Kasumi-1 (cell line): ENCODE measurements around the gene MRPL20.
"Not testable (repeated sequence)": the region's sequence is repeated elsewhere in the genome, so short reads cannot be mapped to it uniquely, and the experiment has no call there.

Source experiments
- DNase-seq, 2 experiments: peaks; one replicate each; lab custom pipeline; 2025; lab: John Stamatoyannopoulos, UW

Gene MRPL20

DNA sequence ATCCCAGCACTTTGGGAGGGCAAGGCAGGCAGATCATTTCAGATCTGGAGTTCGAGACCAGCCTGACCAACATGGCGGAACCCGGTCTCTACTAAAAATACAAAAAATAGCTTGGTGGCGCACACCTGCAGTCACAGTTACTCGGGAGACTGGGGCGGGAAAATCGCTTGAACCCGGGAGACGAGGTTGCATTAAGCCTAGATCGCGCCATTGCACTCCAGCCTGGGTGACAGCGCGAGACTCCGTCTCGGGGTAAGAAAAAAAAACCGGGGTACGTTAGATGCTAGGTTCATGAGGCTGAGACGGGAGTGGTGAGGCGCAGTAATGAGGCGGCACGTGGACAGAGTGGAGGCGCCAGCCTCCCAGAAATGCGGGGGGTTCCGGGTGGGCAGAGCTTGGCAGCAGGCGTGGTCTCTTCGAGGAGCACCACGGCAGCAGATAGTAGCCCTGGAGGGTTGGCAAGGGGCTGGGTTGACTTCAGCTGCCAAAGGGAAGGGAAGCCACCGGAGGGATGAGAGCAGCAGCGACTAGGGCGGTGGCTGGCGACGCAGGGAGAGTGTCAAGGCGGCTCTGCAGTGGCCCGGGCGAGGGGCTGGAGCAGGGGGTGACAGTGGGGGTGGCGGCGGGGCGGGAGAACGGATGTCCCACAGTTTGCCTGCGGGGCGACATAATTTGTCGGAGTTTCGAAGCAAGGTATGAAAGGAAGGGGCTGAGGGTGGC is 832 bp downstream of the MRPL20 start:
- no peak for DNase-seq

GRCh38 chr1:1403653-1404052 is 3.4 kb downstream of the MRPL20 start:
- no peak for DNase-seq

DNA sequence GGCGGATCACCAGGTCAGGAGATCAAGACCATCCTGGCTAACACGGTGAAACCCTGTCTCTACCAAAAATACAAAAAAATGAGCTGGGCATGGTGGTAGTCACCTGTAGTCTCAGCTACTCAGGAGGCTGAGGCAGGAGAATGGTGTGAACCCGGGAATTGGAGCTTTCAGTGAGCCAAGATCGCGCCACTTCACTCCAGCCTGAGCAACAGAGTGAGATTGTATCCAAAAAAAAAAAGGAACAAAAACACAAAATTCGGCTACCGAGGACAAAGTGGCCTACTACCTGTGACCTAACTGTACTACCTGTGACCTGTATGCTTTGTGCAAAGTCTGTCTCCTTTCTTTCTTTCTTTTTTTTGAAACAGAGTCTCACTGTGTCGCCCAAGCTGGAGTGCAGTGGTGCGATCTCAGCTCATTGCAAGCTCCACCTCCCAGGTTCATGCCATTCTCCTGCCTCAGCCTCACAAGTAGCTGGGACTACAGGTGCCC is 4.1 kb downstream of the MRPL20 start:
- not testable (repeated sequence) for DNase-seq

DNA sequence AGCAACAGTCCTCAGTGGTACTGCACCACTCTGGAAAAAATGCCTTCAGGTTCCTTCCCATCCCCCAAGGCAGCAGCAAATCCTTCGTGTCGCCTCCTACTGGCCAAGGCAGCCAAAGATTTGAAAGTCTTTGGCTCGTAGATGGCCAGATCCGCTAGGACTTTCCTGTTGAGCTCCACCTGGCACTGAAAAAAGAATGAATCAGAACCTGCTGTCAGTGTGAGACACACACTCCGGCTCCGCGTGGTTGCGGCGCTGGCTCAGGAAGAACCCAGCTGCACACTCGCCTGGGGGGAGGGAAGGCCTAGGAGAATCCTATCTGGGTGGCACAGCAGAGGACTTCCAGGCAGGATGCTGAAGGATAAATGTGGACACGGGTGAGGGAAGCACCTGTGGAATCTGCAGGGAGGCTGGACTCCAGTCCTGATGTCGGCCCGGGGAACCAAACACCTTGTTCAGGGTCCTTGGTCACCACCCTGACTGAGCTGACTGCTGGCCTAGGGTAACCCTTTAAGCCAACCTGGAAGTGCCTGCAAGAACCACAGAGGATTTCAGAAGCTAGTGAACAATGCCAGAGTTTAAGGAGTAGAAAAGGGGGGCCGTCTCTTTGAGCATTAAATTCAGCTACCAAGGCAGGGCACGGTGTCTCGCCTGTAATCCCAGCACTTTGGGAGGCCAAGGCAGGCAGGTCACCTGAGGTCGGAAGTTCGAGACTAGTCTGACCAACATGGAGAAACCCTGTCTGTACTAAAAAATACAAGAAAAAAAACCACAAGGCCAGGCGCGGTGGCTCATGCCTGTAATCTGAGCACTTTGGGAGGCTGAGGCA is 4.8 kb downstream of the MRPL20 start:
- DNase-seq, result peak; percentile 35 to 59

DNA sequence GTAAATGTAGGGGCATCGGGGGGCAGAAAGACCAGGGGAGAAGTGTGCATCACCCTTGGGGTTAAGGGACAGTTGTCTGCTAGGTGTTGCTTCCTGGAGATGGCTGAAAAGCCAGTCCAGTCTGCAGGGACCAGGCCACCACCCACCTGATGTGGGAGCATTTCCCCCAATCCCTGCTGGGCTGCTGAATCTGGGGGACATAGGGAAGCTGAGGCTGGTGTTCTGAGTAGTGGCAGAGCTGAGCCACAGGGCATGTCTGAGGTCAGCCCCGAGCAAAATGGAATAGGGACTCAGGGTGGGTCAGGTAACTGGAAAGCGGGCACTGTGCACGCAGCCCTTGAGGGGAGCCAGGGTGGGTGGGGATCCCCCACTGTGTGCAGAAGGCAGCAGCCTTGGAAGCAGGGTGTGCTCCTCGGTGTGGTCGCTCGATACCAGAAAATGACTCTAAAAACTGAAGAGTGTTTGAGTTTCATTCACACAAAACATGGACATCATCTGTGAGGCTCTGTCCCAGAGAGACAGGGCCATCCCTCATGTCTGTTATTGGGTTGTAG is 5.6 kb downstream of the MRPL20 start:
- DNase-seq, result no peak

DNA sequence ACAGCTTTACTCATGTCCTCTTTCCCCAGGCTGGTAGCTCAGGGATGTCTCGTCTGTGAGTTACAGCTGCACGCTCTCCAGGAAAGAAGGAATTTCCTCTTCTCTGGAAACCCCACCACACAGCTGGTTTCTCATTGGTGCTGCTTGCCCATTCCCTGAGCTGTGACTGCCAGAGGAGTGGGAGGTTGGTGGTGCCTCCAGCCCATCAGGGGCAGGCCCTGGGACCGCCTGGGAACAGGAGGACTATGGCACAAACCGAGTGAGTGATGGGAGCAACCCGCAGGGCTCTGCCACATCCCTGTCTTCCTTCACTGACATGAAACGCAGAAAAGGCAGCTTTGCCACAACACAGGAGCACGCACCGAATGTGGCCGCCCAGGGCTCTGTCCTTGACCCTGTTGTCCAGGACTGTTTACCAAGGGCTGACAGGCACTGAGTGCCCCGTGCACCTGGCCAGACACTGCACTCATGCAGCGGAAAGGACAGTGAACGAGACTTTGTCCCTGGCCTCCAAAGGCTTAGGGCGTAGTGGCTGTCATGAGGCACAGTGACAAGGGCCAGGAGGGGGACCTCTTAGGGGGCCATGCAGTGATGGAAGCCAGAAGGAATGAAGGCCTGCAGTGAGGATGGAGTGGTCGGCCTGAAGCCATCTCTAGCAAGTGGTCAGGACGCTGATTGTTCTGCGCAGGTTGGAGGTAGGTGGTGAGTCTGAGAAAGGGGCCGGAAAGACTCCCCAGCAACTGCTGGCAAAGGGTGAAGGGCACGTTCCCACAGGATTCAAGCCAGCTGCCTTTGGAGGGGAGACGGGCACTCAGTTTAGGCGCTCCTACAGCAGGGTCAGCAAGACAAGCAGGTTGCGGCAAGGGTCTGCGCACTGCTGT is 6.3 kb downstream of the MRPL20 start:
- no peak for DNase-seq

DNA sequence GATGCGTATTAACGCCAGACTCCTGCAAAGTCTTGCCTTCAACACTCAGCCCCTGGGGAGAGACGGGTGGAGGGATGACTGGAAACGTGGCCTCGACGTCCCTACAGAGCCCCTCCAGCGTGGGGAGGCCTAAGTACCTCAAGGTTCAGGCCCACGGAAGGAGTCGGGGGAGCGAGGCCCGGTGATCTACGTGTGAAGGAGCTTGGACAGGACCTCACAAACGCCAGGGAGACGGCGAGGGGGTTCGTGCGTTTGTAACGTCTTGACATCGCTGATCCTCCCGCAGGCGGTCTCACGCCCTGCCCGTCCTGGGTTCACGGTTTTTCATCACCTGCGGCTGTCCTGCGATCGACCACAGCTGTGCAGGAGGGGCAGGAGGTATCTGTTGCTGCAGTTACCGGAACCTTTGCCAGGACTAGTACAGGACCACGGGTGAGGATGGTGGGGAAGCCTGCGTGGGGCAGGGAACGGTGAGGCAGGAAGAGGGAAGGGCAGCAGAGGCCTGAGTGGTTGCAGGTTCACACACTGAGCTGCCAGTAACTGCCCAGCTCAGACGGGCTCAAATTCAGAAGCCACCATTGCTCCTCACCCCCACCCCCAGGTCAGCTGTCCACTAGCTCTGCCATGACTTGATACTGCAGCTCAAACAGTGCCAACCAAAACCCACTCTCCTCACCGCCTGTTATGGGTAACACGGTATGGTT is 7.1 kb downstream of the MRPL20 start:
- no peak for DNase-seq

GRCh38 chr1:1399187-1399871 is 7.8 kb downstream of the MRPL20 start, which contains the start of gene CCNL2:
Gene CCNL2, minus strand, starts transcription at chr1:1399335. Its CDS starts 29 bp downstream, at chr1:1399306.
- DNase-seq, result peak; percentile 93 to 94

DNA sequence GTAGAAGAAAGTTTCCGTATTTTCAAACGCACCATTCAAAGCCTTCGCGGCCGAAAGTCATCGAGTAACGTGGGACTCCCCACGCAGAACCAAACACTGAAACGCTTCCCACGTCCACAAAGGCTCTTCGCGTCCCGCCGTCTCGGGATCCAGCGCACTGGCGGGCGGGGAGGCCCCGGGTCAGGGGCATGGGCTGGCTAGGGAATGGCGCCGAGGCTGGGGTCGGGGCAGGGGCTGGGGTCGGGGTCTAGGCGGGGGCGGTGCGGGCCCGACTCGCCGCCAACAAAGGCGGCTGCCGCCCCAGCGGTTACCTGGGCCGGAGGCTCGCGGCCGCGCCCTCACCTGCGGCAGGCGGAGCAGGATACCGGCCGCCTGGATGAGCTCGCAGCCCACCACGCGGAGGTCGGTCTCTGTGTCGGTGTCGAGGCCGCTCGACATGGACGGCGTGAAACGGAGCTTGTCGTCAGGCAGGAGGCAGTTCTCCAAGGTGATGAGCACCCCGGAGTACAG is 8.4 kb downstream of the MRPL20 start:
- DNase-seq, result no peak

GRCh38 chr1:1397839-1398523 is 9.1 kb downstream of the MRPL20 start:
- DNase-seq, result no peak

DNA sequence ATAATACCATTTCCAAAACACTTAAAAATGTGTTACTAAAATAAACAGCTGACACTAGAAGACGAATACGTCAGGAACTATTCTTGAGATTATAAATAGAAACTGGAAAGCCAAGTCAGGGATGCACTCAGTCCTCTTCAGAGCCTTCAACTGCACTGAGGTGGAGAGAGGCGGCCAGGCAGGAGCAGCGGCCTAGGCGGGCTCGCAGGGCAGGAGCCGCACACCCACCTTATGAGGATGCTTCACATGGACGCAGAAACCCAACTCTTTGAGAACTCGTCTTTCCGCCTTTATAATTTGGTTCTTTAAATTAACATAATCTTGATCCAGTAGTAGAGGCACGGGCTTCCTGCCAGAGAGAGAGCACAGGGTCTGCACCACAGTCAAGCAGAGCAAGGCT is 11.9 kb downstream of the MRPL20 start:
- DNase-seq, result no peak

GRCh38 chr1:1394116-1394515 is 13.0 kb downstream of the MRPL20 start:
- no peak for DNase-seq

DNA sequence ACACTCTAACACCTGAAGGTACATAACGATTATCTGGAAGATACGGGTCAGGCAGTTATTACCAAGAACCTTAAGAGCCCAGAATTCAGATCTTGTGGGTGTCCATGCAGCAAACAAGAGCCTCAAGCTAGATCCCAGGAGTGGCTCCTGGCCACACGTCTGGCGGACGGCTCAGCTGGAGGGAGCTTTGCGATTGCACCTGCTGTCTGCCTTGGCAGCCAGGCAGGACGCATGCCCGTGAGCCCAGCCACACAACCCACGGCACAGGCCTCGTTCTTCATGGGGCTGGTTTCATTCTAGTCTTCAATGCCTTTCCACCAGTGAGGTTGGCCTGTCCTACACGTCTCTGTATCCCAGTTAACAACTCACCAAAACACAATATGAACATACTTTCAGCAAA is 13.7 kb downstream of the MRPL20 start:
- no peak for DNase-seq

DNA sequence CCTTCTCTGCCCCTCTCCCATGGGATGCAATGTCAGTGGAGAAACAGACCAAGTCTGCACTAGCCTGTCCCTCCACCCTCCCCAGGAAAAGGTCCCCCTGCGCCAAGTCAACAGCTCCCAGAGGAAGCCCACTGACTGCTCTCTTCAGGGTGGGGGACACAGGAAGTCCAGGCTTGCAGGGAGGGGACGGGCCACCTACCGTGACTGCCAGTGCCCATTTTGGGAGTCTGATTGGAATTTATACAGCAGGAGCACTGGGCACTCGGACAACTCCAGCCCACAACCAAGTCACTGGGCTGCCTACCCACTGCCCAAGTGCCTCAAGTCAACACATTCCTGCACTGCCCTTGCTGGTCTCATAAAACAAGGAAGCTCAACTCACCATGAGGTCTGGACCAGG is 14.1 kb downstream of the MRPL20 start:
- no peak for DNase-seq

DNA sequence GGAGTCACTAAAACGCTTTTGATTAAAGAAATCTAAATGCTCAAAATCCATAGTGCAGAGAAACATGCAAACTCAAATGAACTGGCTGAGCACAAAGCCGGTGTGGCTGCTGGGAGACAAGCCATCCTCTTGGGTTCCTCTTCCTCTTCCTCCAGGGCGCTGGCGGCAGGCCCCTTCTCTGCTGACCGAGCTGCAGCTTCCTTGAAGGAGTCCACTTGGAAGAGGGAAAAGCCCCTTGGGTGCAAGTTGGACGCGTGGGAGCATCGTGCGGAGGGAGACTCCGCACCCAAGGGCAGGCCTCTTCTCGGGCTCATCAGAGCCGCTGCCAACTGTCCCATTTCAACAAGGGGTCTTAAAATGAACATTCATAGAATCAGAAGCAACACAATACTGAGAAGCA is 15.9 kb downstream of the MRPL20 start:
- DNase-seq, result no peak

DNA sequence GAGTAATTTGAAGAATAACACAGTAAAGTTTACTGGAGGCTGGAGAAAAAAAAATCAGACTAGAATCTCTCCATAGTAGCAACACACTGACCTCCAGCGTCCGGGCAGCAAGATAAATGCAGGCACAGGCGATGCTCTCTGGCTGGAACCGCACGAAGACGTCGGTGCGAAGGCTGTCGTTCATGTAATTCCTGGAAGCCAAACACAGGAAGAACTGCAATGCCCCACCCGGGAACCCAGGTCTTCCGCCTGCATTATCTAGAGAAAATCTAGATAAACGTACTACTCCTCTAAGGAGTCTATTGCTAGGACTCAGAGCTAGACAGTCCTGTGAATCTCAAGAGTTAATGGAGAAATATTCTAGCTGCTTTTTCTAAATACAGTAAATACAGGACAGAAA is 16.4 kb downstream of the MRPL20 start:
- DNase-seq, result no peak

DNA sequence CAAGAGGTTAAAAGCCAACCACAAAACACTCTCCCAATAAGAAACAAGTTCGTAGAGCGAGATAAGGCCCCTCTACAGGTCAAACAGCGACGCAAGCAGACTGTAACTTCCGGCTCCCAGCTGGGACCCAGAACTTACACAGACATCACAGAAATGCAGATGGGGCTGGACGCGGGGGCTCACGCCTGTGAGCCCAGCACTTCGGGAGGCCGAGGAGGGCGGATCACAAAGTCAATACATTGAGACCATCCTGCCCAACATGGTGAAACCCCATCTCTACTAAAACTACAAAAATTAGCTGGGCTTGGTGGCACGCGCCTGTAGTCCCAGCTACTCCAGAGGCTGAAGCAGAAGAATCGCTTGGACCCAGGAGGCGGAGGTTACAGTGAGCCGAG is 19.0 kb downstream of the MRPL20 start:
- DNase-seq, result no peak

DNA sequence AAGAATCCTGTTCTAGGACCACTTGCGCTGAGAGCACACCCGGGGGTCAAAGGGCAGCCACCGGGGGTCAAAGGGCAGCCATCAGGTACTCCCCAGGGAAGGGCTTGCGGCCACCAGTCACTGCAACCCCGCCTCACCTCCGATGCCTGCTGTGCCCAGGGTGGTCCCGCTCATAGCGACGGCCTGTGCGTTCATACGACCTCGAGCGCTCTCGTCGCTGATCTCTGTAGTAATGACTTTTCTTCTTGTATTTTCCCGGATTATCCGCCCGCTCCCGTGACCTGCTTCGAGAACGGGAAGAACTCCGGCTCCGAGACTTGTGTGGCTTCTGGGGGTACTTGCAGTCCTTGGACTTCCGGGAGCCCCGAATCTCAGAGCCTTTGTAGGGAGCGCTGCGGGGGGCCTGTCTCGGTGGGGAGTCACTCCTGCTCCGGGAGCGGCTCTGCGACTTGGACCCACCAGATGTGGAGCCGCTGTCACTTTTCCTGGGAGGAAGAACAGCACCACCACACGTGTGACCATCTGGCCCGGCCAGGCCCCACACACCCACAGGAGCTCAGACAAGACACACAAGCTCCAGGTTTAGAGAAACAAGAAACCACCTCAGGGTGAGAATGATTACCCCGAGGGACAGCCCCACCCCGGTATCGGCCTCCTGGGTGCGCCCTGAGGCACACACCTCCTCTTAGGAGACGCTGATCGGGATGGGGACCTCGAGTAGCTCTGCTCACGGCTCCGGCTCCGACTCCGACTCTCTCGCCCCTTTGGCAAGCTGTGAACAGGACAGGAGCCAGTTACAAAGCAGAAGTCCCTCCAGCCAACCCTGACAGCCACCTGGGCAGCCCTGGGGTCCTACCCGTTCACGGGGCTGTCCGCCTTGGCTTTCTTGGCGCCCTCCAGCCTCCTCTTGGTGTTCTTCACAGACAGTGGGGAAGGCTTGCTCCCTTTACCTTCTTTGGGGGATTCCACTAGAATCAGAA is 19.7 kb downstream of the MRPL20 start:
- no peak for DNase-seq

DNA sequence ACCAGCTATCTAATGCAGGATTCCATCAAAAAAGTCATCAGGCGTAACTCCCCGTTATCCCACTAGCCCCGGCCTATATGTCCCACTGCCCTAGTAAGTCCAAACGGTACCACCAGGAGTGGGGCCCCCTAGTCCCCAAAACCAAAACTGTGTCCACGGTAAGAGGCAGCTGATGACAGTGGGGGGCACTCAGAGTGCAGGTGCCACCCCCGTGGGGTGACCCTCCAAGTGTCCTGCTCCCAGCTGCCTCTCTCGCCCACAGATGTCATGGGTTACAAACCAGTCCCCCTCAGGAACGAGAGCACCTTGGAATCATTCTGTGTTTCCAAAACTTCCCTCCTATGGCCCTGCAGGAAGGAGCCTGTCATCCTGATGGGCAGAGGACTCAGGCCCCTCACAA is 21.2 kb downstream of the MRPL20 start:
- no peak for DNase-seq
